ENCODE measurements around the gene SCMH1.

- TF ChIP-seq CTCF (IDR thresholded peaks at IDR 0.05) (no peak), POLR2A (IDR thresholded peaks at IDR 0.05) (no peak), EP300 (IDR thresholded peaks at IDR 0.05) (no peak)
These were observed 258.0 kb downstream of the SCMH1 start for GRCh38 chr1:40984066-40984465.

Data from upper lobe of left lung (tissue), 4 donors.